ENCODE results near the gene HDGFL3. TPM values are rescaled to one million over a fixed set of nuclear protein-coding genes. Genes with fewer than 3 reads are reported as not detected.

Gene HDGFL3
- total RNA-seq, 1 experiment from 2014 or later: 75.2 TPM

GRCh38 chr15:83206526-83207008 is 1.1 kb downstream of the HDGFL3 start:
- DNase-seq: peak; percentile 19 to 42
- Histone ChIP-seq H3K27me3 (no peaks in the 10 kb centered on the region), H3K27ac (peak overlapping the region; percentile 79), H3K9me3 (replicated peaks) (no peaks in the 10 kb centered on the region), H3K4me3 (peak overlapping the region; percentile 95), H3K4me1 (no peaks in the 10 kb centered on the region), H3K36me3 (0 out of 2 replicates have a peak, but pooled peaks cover 2% of the 10 kb centered on the region)

DNA sequence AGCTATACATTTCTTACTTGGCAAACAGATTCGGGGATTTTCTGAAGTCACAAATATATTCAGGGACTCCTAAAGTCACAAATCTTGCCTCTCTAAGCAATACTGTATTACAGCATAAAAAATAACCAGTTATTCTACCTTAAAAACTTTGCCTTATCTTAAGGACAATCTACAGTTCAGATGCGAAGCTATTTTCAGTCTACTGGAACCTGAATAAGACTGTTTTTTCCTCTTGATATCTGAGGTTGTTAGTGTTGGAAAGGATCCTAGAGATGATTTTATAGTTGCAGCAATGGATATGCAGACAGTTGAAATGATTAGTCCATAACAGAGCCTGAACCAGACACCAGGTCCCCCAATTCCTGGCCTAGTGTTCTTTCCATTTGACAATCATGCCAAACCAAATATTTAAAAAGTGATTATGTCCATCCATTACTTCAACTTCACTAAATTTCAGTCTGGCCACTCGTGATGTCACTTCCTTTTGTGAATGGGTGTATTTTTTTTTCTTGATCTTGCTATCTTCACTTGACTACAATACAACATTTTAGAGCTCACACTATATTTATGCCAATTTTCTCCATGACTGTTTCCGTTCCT is 1.8 kb downstream of the HDGFL3 start:
- Histone ChIP-seq H3K4me1 (0 out of 2 replicates have a peak, but pooled peaks cover 5% of the 10 kb centered on the region), H3K27ac (peak overlapping the region; percentile 79; the same call in 1 of the 2 replicates), H3K9me3 (replicated peaks) (no peaks in the 10 kb centered on the region), H3K27me3 (no peaks in the 10 kb centered on the region), H3K4me3 (peak overlapping the region; percentile 95), H3K36me3 (0 out of 2 replicates have a peak, but pooled peaks cover 2% of the 10 kb centered on the region)
- DNase-seq: peak in 1 of 2 experiments; percentile 15

- no peaks in the 10 kb centered on the region for H3K27me3 ChIP-seq
- H3K36me3 ChIP-seq: 0 out of 2 replicates have a peak, but pooled peaks cover 2% of the 10 kb centered on the region
- H3K4me1 ChIP-seq: 0 out of 2 replicates have a peak, but pooled peaks cover 8% of the 10 kb centered on the region
- no peak overlapping the region for H3K27ac ChIP-seq
- DNase-seq: no peak
- H3K4me3 ChIP-seq: no peak overlapping the region
- H3K9me3 ChIP-seq (replicated peaks): no peaks in the 10 kb centered on the region
Measured at GRCh38 chr15:83204697-83205096, 2.9 kb downstream of the HDGFL3 start.

DNA sequence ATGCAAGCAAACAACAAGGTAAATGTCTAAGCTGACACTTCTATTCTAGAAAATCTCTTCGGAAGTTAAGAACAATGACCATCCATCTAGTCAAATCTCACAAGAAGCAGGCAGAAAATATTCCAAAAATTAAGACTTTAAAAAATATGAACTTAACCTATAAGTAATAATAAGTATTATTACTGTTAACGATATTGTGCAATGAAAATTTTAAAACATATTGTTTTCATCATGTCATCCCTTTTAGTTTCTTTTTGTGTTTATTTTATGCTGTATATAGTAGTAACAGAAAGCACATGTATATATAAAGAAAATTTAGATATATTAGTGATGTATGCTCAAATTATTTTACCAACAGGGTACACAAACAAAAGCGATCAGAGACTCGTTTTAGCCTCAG is 4.1 kb downstream of the HDGFL3 start:
- Histone ChIP-seq H3K27ac (no peak overlapping the region), H3K4me1 (0 out of 2 replicates have a peak, but pooled peaks cover 8% of the 10 kb centered on the region), H3K36me3 (0 out of 2 replicates have a peak, but pooled peaks cover 2% of the 10 kb centered on the region), H3K4me3 (no peak overlapping the region), H3K9me3 (replicated peaks) (no peaks in the 10 kb centered on the region), H3K27me3 (no peaks in the 10 kb centered on the region)
- no peak for DNase-seq

- Histone ChIP-seq H3K36me3 (0 out of 2 replicates have a peak, but pooled peaks cover 3% of the 10 kb centered on the region), H3K4me3 (no peak overlapping the region), H3K27me3 (no peaks in the 10 kb centered on the region), H3K9me3 (replicated peaks) (no peaks in the 10 kb centered on the region), H3K27ac (no peak overlapping the region; the same call in 1 of the 2 replicates), H3K4me1 (0 out of 2 replicates have a peak, but pooled peaks cover 8% of the 10 kb centered on the region)
- DNase-seq: no peak
Measured at GRCh38 chr15:83200589-83200988, 7.0 kb downstream of the HDGFL3 start.

DNA sequence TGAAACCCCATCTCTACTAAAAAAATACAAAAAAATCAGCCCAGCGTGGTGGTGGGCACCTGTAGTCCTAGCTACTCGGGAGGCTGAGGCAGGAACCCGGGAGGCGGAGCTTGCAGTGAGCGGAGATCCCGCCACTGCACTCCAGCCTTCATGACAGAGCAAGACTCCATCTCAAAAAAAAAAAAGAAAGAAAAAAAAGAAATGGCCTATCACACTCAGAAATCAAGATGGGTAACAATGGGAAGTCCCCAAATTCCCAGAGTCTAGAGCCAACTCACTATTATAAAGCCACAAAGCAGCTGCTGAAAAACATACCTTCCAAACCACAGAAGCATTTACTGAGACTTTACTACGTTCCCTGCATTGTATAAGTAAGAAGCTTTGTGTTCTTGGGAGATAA is 7.5 kb downstream of the HDGFL3 start:
- Histone ChIP-seq H3K4me1 (0 out of 2 replicates have a peak, but pooled peaks cover 8% of the 10 kb centered on the region), H3K9me3 (replicated peaks) (no peaks in the 10 kb centered on the region), H3K27ac (no peak overlapping the region; the same call in 1 of the 2 replicates), H3K4me3 (no peak overlapping the region), H3K27me3 (no peaks in the 10 kb centered on the region), H3K36me3 (0 out of 2 replicates have a peak, but pooled peaks cover 5% of the 10 kb centered on the region)
- peak; percentile 22 to 62 for DNase-seq

DNA sequence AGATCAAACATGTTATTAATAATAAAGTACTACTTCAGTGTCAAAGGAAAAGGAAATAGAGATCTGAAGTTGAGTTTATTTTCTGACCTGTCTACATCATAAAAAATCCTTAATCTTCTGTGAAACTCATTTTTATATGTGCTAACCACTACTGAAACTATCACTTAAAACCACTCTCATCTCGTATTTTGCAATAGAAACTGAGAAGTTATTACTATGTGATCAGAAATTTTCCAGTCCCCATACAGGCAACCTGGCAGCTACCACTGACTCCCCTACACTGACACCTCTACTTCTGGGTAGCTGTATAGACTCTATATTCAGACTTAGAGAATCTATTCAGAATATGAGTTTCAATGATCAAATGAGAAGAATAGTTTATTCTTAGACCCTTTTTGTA is 8.3 kb downstream of the HDGFL3 start:
- Histone ChIP-seq H3K27me3 (no peaks in the 10 kb centered on the region), H3K4me3 (no peak overlapping the region), H3K36me3 (peaks cover 5% of the 10 kb centered on the region; the same call in 1 of the 2 replicates), H3K9me3 (replicated peaks) (no peaks in the 10 kb centered on the region), H3K4me1 (0 out of 2 replicates have a peak, but pooled peaks cover 8% of the 10 kb centered on the region), H3K27ac (no peak overlapping the region)
- DNase-seq: no peak

DNA sequence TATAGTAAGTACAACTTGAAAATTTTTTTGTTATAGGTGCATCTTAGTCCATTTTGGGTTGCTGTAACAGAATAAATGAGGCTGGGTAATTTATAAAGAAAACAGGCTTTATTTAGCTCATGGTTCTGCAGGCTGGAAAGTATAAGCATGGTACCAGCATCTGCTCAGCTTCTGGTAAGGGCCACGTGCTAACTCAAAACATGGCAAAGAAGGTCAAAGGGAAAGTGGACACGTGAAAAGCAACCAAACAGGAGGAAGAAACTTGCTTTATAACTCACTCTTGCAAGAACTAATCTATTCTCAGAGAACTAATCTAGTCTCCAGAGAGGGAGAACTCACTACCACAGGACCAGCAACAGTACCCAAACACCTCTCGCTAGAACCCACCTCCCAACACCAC is 9.1 kb downstream of the HDGFL3 start:
- DNase-seq: no peak
- H3K36me3 ChIP-seq: peaks cover 8% of the 10 kb centered on the region; the same call in 1 of the 2 replicates
- H3K4me1 ChIP-seq: 0 out of 2 replicates have a peak, but pooled peaks cover 8% of the 10 kb centered on the region
- no peak overlapping the region for H3K4me3 ChIP-seq
- no peaks in the 10 kb centered on the region for H3K9me3 ChIP-seq (replicated peaks)
- no peaks in the 10 kb centered on the region for H3K27me3 ChIP-seq
- H3K27ac ChIP-seq: no peak overlapping the region

- Histone ChIP-seq H3K27ac (no peak overlapping the region), H3K4me1 (no peaks in the 10 kb centered on the region), H3K9me3 (replicated peaks) (no peaks in the 10 kb centered on the region), H3K4me3 (no peak overlapping the region), H3K36me3 (peaks cover 15% of the 10 kb centered on the region; the same call in 1 of the 2 replicates), H3K27me3 (no peaks in the 10 kb centered on the region)
- DNase-seq: no peak
Measured at GRCh38 chr15:83194528-83194927, 13.1 kb downstream of the HDGFL3 start.

DNA sequence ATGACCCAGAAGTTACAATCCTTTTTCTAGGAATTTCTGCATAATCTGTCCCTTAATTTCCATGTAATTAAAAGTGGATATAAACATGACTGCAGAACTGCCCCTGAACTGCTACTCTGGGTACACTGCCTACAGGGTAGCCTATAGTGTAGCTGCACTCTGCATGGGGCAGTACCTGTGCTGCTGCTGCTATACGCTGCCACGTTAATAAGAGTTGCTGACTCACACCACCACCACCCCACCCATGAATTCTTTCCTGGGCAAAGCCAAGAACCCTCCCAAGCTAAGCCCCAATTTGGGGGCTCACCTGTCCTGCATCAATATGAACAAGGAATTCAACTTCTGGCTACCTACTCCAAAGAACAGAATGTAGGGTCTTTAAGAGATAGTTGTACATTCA is 13.9 kb downstream of the HDGFL3 start:
- Histone ChIP-seq H3K4me1 (no peaks in the 10 kb centered on the region), H3K36me3 (peaks cover 17% of the 10 kb centered on the region; the same call in 1 of the 2 replicates), H3K27me3 (no peaks in the 10 kb centered on the region), H3K9me3 (replicated peaks) (no peaks in the 10 kb centered on the region), H3K27ac (no peak overlapping the region), H3K4me3 (no peak overlapping the region)
- no peak for DNase-seq

DNA sequence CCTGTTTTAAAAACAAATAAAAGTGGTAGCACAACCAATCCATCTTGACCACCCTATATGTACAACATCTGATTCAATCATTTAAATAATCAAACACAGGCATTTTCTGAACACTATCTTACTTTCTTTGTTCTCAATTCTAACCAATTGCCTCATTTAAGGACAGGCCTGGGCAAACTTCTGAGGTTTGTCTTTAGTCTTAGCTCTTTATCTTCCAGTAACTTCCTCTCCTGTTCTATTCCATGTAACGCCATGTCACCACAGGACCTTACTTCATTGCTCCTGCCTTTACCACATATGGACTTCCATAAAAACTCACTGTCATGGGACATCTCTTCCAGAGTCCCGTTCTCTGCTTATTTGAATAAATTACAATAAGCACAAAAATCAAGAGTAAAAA is 14.9 kb downstream of the HDGFL3 start:
- no peaks in the 10 kb centered on the region for H3K4me1 ChIP-seq
- no peak for DNase-seq
- H3K9me3 ChIP-seq (replicated peaks): no peaks in the 10 kb centered on the region
- H3K36me3 ChIP-seq: peaks cover 17% of the 10 kb centered on the region; the same call in 1 of the 2 replicates
- H3K27me3 ChIP-seq: no peaks in the 10 kb centered on the region
- no peak overlapping the region for H3K4me3 ChIP-seq
- H3K27ac ChIP-seq: no peak overlapping the region

- no peaks in the 10 kb centered on the region for H3K4me1 ChIP-seq
- DNase-seq: no peak
- peaks cover 15% of the 10 kb centered on the region; the same call in 1 of the 2 replicates for H3K36me3 ChIP-seq
- H3K4me3 ChIP-seq: no peak overlapping the region
- H3K9me3 ChIP-seq (replicated peaks): no peaks in the 10 kb centered on the region
- H3K27me3 ChIP-seq: no peaks in the 10 kb centered on the region
- H3K27ac ChIP-seq: no peak overlapping the region
Measured at GRCh38 chr15:83190450-83190849, 17.2 kb downstream of the HDGFL3 start.

- DNase-seq: no peak
- Histone ChIP-seq H3K27me3 (no peaks in the 10 kb centered on the region), H3K4me3 (no peak overlapping the region), H3K27ac (no peak overlapping the region), H3K36me3 (0 out of 2 replicates have a peak, but pooled peaks cover 2% of the 10 kb centered on the region), H3K9me3 (replicated peaks) (no peaks in the 10 kb centered on the region), H3K4me1 (no peaks in the 10 kb centered on the region)
Measured at GRCh38 chr15:83185561-83185960, 22.1 kb downstream of the HDGFL3 start.

GRCh38 chr15:83178869-83179325 is 28.7 kb downstream of the HDGFL3 start:
- DNase-seq: no peak
- Histone ChIP-seq H3K27ac (no peak overlapping the region), H3K9me3 (replicated peaks) (no peaks in the 10 kb centered on the region), H3K4me1 (no peaks in the 10 kb centered on the region), H3K36me3 (no peaks in the 10 kb centered on the region), H3K4me3 (no peak overlapping the region), H3K27me3 (no peaks in the 10 kb centered on the region)

DNA sequence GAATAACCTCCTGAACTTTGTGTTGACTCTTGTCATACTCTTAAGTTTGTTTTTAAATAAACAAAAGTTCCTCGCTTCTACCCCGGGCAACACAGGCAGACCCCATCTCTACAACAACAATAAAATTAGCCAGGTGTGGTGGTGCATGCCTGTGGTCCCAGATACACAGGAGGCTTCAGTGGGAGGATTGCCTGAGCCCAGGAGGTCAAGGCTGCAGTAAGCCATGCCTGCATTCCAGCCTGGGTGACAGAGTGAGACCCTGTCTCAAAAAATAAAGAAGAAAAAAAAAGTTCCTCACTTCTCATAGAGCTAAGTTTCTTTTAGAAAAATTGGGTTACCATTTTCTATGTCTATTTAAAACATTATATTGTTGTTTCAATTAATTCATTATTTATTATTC is 29.2 kb downstream of the HDGFL3 start:
- no peaks in the 10 kb centered on the region for H3K4me1 ChIP-seq
- DNase-seq: no peak
- no peak overlapping the region for H3K4me3 ChIP-seq
- no peaks in the 10 kb centered on the region for H3K27me3 ChIP-seq
- no peaks in the 10 kb centered on the region for H3K36me3 ChIP-seq
- H3K27ac ChIP-seq: no peak overlapping the region
- no peaks in the 10 kb centered on the region for H3K9me3 ChIP-seq (replicated peaks)

Data from SJCRH30 (cell line).